K562 (cell line): ENCODE results near the gene TTLL9.

ENCODE experiments used
- ELF4 ChIP-seq: fragments of 450-650 bp; formaldehyde crosslinking; IDR thresholded peaks from 2 replicates; pipeline ENCODE4 v1.4.0; 2022; ENCODE audit warnings: missing genetic modification characterization
- TBP ChIP-seq: optimal IDR thresholded peaks from 2 replicates; pipeline ENCODE3; 2011; ENCODE audit warnings: low read depth, low read length, improper control_type of control experiment
- TF ChIP-seq, protein P1 (sequence below), 3 experiments: IDR thresholded peaks in 2 of 3; conservative IDR thresholded peaks in 1 of 3; 2 replicates each; pipeline ENCODE4 v1.5.1; 2011 to 2012; ENCODE audit warnings: low read length in 3 of 3, mild to moderate bottlenecking in 3 of 3, control low read depth in 2 of 3, improper control_type of control experiment in 1 of 3, inconsistent platforms in 1 of 3, low read depth in 1 of 3, mixed read lengths in 1 of 3, moderate library complexity in 1 of 3; ENCODE audit not compliant: insufficient read depth in 2 of 3

DNA sequence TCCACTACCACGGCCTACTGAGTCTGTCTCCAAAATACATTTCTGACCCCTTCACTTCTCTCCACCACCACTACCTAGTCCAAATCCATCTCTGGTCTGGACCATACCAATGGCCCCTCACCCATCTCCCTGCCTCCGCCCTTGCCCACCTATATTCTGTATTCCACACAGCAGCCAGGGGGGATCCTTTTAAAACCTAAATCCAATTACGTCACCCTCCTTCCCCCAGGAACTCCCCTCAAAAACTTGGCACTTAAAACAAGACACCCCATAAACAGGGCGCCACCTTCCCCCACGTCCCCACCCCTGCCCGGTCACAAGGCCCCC lies 80.7 kb downstream of the TTLL9 start:
- no peak for TF ChIP-seq ELF4 (CRISPR knock-in tag)
- TF ChIP-seq TBP, result no peak
- TF ChIP-seq, protein P1, sequence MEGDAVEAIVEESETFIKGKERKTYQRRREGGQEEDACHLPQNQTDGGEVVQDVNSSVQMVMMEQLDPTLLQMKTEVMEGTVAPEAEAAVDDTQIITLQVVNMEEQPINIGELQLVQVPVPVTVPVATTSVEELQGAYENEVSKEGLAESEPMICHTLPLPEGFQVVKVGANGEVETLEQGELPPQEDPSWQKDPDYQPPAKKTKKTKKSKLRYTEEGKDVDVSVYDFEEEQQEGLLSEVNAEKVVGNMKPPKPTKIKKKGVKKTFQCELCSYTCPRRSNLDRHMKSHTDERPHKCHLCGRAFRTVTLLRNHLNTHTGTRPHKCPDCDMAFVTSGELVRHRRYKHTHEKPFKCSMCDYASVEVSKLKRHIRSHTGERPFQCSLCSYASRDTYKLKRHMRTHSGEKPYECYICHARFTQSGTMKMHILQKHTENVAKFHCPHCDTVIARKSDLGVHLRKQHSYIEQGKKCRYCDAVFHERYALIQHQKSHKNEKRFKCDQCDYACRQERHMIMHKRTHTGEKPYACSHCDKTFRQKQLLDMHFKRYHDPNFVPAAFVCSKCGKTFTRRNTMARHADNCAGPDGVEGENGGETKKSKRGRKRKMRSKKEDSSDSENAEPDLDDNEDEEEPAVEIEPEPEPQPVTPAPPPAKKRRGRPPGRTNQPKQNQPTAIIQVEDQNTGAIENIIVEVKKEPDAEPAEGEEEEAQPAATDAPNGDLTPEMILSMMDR (IDR thresholded peaks at IDR 0.05 in 2 of 3, conservative IDR thresholded peaks at IDR 0.05 in 1 of 3; ENCODE audit: insufficient read depth in 2 of 3, low read depth in 1 of 3, low read length in 3 of 3), result no peak
